GM10266 (cell line): ENCODE measurements around the gene LRFN4.

ENCODE experiments used
- DNase-seq: peaks from one replicate; pipeline ENCODE4 v3.0.0; 2012; ENCODE audit errors: extremely low spot score
- CTCF ChIP-seq: IDR thresholded peaks from 2 replicates; pipeline ENCODE4 v1.5.1; 2012; ENCODE audit warnings: mild to moderate bottlenecking, low read depth; ENCODE audit not compliant: control insufficient read depth, insufficient read depth; ENCODE audit errors: missing control alignments

Gene LRFN4

GRCh38 chr11:66874232-66874631 lies 17.4 kb downstream of the LRFN4 start:
- no peak for TF ChIP-seq CTCF
- no peak for DNase-seq

GRCh38 chr11:66875378-66875777 lies 18.5 kb downstream of the LRFN4 start:
- TF ChIP-seq CTCF = no peak
- DNase-seq = no peak

- DNase-seq = no peak
- no peak for TF ChIP-seq CTCF
Observed at GRCh38 chr11:66877588-66878385, 20.9 kb downstream of the LRFN4 start.

GRCh38 chr11:66878474-66878873 lies 21.6 kb downstream of the LRFN4 start:
- DNase-seq = no peak
- no peak for TF ChIP-seq CTCF

- no peak for DNase-seq
- TF ChIP-seq CTCF = no peak
Observed at GRCh38 chr11:66879000-66879399, 22.1 kb downstream of the LRFN4 start.

- no peak for TF ChIP-seq CTCF
- DNase-seq = no peak
Observed at GRCh38 chr11:66879583-66879982, 22.7 kb downstream of the LRFN4 start.

GRCh38 chr11:66879999-66880398 lies 23.1 kb downstream of the LRFN4 start:
- no peak for TF ChIP-seq CTCF
- no peak for DNase-seq
